ENCODE data around the gene SHPK. TPM values are rescaled to one million over a fixed set of nuclear protein-coding genes. Genes with fewer than 3 reads are reported as not detected.

The SHPK gene
- total RNA-seq, 1 experiment from 2014 or later, result 11.3 TPM

GRCh38 chr17:3656353-3656752 lies 20.3 kb upstream of the SHPK start:
- H3K9me3 ChIP-seq (replicated peaks), result no peaks in the 10 kb centered on the region
- H3K4me1 ChIP-seq (replicated peaks), result peaks cover 31% of the 10 kb centered on the region
- H3K27ac ChIP-seq, result no peak overlapping the region
- no peak for DNase-seq (ENCODE audit: low read depth in 1 of 2, low spot score in 2 of 2)
- peaks cover 39% of the 10 kb centered on the region for H3K36me3 ChIP-seq
- H3K27me3 ChIP-seq (replicated peaks), result no peaks in the 10 kb centered on the region
- H3K4me3 ChIP-seq, result no peak overlapping the region

- H3K36me3 ChIP-seq, result peaks cover 33% of the 10 kb centered on the region
- DNase-seq (ENCODE audit: low read depth in 1 of 2, low spot score in 2 of 2), result no peak
- no peak overlapping the region for H3K27ac ChIP-seq
- no peaks in the 10 kb centered on the region for H3K27me3 ChIP-seq (replicated peaks)
- H3K4me3 ChIP-seq, result no peak overlapping the region
- H3K4me1 ChIP-seq (replicated peaks), result peaks cover 30% of the 10 kb centered on the region
- no peaks in the 10 kb centered on the region for H3K9me3 ChIP-seq (replicated peaks)
Measured at GRCh38 chr17:3655766-3656165, 19.7 kb upstream of the SHPK start.

- Histone ChIP-seq H3K9me3 (replicated peaks) (no peaks in the 10 kb centered on the region), H3K36me3 (peaks cover 33% of the 10 kb centered on the region), H3K27me3 (replicated peaks) (no peaks in the 10 kb centered on the region), H3K4me3 (no peak overlapping the region), H3K4me1 (replicated peaks) (no peaks in the 10 kb centered on the region), H3K27ac (no peak overlapping the region)
- peak in 1 of 2 experiments; percentile 64 for DNase-seq (ENCODE audit: low read depth in 1 of 2, low spot score in 2 of 2)
Measured at GRCh38 chr17:3647769-3648555, 11.9 kb upstream of the SHPK start.

- Histone ChIP-seq H3K4me1 (replicated peaks) (no peaks in the 10 kb centered on the region), H3K9me3 (replicated peaks) (no peaks in the 10 kb centered on the region), H3K4me3 (no peak overlapping the region), H3K27ac (no peak overlapping the region), H3K27me3 (replicated peaks) (no peaks in the 10 kb centered on the region), H3K36me3 (peaks cover 33% of the 10 kb centered on the region)
- DNase-seq (ENCODE audit: low read depth in 1 of 2, low spot score in 2 of 2), result no peak
Measured at GRCh38 chr17:3647251-3647650, 11.2 kb upstream of the SHPK start.

GRCh38 chr17:3645310-3645709 lies 9.3 kb upstream of the SHPK start:
- H3K4me1 ChIP-seq (replicated peaks), result no peaks in the 10 kb centered on the region
- no peak overlapping the region for H3K27ac ChIP-seq
- no peak for DNase-seq (ENCODE audit: low read depth in 1 of 2, low spot score in 2 of 2)
- no peak overlapping the region for H3K4me3 ChIP-seq
- H3K9me3 ChIP-seq (replicated peaks), result no peaks in the 10 kb centered on the region
- H3K36me3 ChIP-seq, result peaks cover 33% of the 10 kb centered on the region
- H3K27me3 ChIP-seq (replicated peaks), result no peaks in the 10 kb centered on the region

- Histone ChIP-seq H3K4me3 (no peak overlapping the region), H3K4me1 (replicated peaks) (no peaks in the 10 kb centered on the region), H3K27me3 (replicated peaks) (no peaks in the 10 kb centered on the region), H3K9me3 (replicated peaks) (no peaks in the 10 kb centered on the region), H3K36me3 (peaks cover 25% of the 10 kb centered on the region), H3K27ac (no peak overlapping the region)
- DNase-seq (ENCODE audit: low read depth in 1 of 2, low spot score in 2 of 2), result no peak
Measured at GRCh38 chr17:3643889-3644349, 7.9 kb upstream of the SHPK start.

- Histone ChIP-seq H3K27me3 (replicated peaks) (no peaks in the 10 kb centered on the region), H3K4me1 (replicated peaks) (peaks cover 9% of the 10 kb centered on the region; the same call in 1 of the 2 replicates), H3K27ac (no peak overlapping the region), H3K36me3 (peaks cover 11% of the 10 kb centered on the region), H3K4me3 (no peak overlapping the region), H3K9me3 (replicated peaks) (no peaks in the 10 kb centered on the region; the same call in 1 of the 2 replicates)
- DNase-seq (ENCODE audit: low read depth in 1 of 2, low spot score in 2 of 2), result no peak
Measured at GRCh38 chr17:3641717-3642486, 5.9 kb upstream of the SHPK start.

GRCh38 chr17:3641014-3641413 lies 5.0 kb upstream of the SHPK start:
- H3K4me1 ChIP-seq (replicated peaks), result peaks cover 12% of the 10 kb centered on the region; the same call in 1 of the 2 replicates
- H3K27ac ChIP-seq, result no peak overlapping the region
- DNase-seq (ENCODE audit: low read depth in 1 of 2, low spot score in 2 of 2), result no peak
- H3K9me3 ChIP-seq (replicated peaks), result no peaks in the 10 kb centered on the region; the same call in 1 of the 2 replicates
- no peak overlapping the region for H3K4me3 ChIP-seq
- peaks cover 17% of the 10 kb centered on the region for H3K36me3 ChIP-seq
- H3K27me3 ChIP-seq (replicated peaks), result no peaks in the 10 kb centered on the region

- H3K9me3 ChIP-seq (replicated peaks), result no peaks in the 10 kb centered on the region; the same call in 1 of the 2 replicates
- H3K27ac ChIP-seq, result no peak overlapping the region
- peaks cover 17% of the 10 kb centered on the region for H3K4me1 ChIP-seq (replicated peaks)
- no peak overlapping the region for H3K4me3 ChIP-seq
- no peak for DNase-seq (ENCODE audit: low read depth in 1 of 2, low spot score in 2 of 2)
- H3K36me3 ChIP-seq, result peaks cover 16% of the 10 kb centered on the region
- H3K27me3 ChIP-seq (replicated peaks), result no peaks in the 10 kb centered on the region
Measured at GRCh38 chr17:3639981-3640596, 4.0 kb upstream of the SHPK start.

GRCh38 chr17:3636908-3637373 lies 891 bp upstream of the SHPK start:
- no peaks in the 10 kb centered on the region; the same call in 1 of the 2 replicates for H3K9me3 ChIP-seq (replicated peaks)
- H3K27me3 ChIP-seq (replicated peaks), result no peaks in the 10 kb centered on the region
- no peak for DNase-seq (ENCODE audit: low read depth in 1 of 2, low spot score in 2 of 2)
- H3K4me3 ChIP-seq, result peak overlapping the region; percentile 80
- peaks cover 11% of the 10 kb centered on the region; the same call in 1 of the 2 replicates for H3K36me3 ChIP-seq
- 0 out of 2 replicates have a peak overlapping the region, but pooled peaks have one; percentile 93 for H3K27ac ChIP-seq
- H3K4me1 ChIP-seq (replicated peaks), result peaks cover 22% of the 10 kb centered on the region

- no peak for DNase-seq (ENCODE audit: low read depth in 1 of 2, low spot score in 2 of 2)
- Histone ChIP-seq H3K27me3 (replicated peaks) (no peaks in the 10 kb centered on the region), H3K27ac (no peak overlapping the region)
Measured at GRCh38 chr17:3635474-3636153, 436 bp downstream of the SHPK start.

GRCh38 chr17:3632287-3632686 lies 3.8 kb downstream of the SHPK start:
- DNase-seq (ENCODE audit: low read depth in 1 of 2, low spot score in 2 of 2), result no peak
- Histone ChIP-seq H3K27ac (no peak overlapping the region), H3K27me3 (replicated peaks) (no peaks in the 10 kb centered on the region), H3K4me1 (replicated peaks) (peaks cover 17% of the 10 kb centered on the region), H3K9me3 (replicated peaks) (no peaks in the 10 kb centered on the region; the same call in 1 of the 2 replicates), H3K4me3 (no peak overlapping the region), H3K36me3 (peaks cover 23% of the 10 kb centered on the region)

More at GRCh38 chr17:3635474-3636153, 436 bp downstream of the SHPK start:
- no peaks in the 10 kb centered on the region; the same call in 1 of the 2 replicates for H3K9me3 ChIP-seq (replicated peaks)
- H3K36me3 ChIP-seq, result peaks cover 11% of the 10 kb centered on the region; the same call in 1 of the 2 replicates
- peak overlapping the region; percentile 80 for H3K4me3 ChIP-seq
- H3K4me1 ChIP-seq (replicated peaks), result peaks cover 22% of the 10 kb centered on the region

- Histone ChIP-seq H3K4me1 (replicated peaks) (peaks cover 10% of the 10 kb centered on the region), H3K36me3 (peaks cover 19% of the 10 kb centered on the region), H3K27ac (no peak overlapping the region), H3K9me3 (replicated peaks) (no peaks in the 10 kb centered on the region), H3K4me3 (no peak overlapping the region), H3K27me3 (replicated peaks) (no peaks in the 10 kb centered on the region)
- no peak for DNase-seq (ENCODE audit: low read depth in 1 of 2, low spot score in 2 of 2)
Measured at GRCh38 chr17:3630781-3631180, 5.3 kb downstream of the SHPK start.

All from SJSA1 (cell line).